ENCODE measurements around the gene UFC1.

The UFC1 gene

DNA sequence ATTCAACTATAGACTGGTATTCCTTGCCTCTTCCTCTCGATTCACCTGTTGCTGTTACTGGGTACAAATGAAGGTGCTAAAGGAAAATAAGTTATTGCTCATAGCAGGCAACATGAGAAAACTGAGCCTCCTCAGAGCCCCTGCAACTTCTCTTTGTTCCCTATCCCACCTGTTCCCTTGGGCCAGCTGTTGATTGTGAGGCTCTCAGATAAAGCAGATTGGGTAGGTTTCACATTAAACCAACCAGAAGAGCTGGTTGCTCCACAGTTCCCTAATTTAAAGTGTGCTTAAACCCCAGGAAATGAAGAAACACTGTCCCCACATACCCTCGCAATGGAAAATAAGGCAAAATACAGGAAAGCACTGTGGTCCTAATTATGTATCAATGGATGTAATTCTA is 26.1 kb upstream of the UFC1 start:
- Histone ChIP-seq H3K4me1 (ENCODE audit: insufficient read depth, low read length) (peaks cover 8% of the 10 kb centered on the region; the same call in 1 of the 2 replicates), H3K9me3 (ENCODE audit: control insufficient read depth, insufficient read depth, low read length) (no peaks in the 10 kb centered on the region), H3K36me3 (ENCODE audit: insufficient read depth, low read length) (peaks cover 28% of the 10 kb centered on the region), H3K9ac (ENCODE audit: low read depth, low read length) (no peak overlapping the region)

DNA sequence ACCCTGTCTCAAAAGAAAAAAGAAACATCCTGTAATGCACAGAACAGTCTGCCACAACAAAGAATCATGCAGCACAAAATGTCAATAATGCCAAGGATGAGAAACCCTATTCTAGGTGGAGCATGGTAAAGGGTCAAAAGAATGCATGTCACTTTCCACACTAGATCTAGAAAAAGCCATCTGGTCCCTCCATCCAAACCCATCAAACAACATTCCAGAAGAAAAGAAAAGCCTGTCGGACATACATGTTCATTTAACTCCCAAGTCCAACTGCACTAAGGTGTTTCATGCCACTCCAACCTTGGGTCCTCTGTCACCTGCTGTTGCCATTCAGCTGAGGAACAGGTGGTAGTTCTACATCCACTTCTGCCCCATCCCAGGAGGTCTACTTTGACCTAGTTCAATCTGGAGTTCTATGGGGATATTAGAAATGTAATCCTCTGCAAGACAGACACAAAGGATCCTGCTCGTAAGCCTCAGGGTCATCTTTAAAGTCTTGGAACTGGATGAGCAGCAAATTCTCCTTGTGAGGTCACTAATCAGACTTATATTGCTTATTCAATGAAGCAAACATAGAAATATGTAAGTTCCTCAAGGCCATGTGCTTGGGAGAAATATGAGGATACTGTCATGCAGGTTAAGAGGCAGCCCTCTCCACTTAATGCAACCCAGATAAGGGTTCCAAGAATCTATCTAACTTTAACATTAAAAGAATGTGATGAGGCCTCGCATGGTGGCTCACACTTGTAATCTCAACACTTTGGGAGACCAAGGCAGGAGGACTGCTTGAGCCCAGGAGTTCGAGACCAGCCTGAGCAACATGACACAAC is 25.0 kb upstream of the UFC1 start:
- Histone ChIP-seq H3K4me1 (ENCODE audit: insufficient read depth, low read length) (peaks cover 8% of the 10 kb centered on the region; the same call in 1 of the 2 replicates), H3K9me3 (ENCODE audit: control insufficient read depth, insufficient read depth, low read length) (no peaks in the 10 kb centered on the region), H3K36me3 (ENCODE audit: insufficient read depth, low read length) (peaks cover 28% of the 10 kb centered on the region), H3K9ac (ENCODE audit: low read depth, low read length) (no peak overlapping the region)

DNA sequence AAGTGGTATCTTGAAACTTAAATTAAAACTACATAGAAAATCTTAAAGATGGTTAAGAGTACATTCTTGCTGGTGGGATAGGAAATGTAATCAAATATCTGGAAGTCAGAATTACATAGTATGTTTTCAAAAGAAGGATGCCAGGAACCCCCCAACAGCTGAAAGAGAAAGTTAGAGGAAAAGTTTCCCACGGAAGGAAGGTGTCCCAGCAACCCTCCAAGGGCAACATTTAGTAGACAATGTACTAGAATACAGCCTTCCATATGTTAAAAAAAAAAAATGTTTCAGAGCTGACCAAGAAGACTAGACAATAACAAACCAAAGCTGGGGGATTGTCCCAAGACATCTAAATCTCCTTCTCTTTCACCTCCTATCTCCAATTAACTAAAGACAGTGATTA is 23.5 kb upstream of the UFC1 start:
- H3K36me3 ChIP-seq (ENCODE audit: insufficient read depth, low read length) = peaks cover 19% of the 10 kb centered on the region
- peaks cover 8% of the 10 kb centered on the region; the same call in 1 of the 2 replicates for H3K4me1 ChIP-seq (ENCODE audit: insufficient read depth, low read length)
- no peak overlapping the region for H3K9ac ChIP-seq (ENCODE audit: low read depth, low read length)
- H3K9me3 ChIP-seq (ENCODE audit: control insufficient read depth, insufficient read depth, low read length) = no peaks in the 10 kb centered on the region

DNA sequence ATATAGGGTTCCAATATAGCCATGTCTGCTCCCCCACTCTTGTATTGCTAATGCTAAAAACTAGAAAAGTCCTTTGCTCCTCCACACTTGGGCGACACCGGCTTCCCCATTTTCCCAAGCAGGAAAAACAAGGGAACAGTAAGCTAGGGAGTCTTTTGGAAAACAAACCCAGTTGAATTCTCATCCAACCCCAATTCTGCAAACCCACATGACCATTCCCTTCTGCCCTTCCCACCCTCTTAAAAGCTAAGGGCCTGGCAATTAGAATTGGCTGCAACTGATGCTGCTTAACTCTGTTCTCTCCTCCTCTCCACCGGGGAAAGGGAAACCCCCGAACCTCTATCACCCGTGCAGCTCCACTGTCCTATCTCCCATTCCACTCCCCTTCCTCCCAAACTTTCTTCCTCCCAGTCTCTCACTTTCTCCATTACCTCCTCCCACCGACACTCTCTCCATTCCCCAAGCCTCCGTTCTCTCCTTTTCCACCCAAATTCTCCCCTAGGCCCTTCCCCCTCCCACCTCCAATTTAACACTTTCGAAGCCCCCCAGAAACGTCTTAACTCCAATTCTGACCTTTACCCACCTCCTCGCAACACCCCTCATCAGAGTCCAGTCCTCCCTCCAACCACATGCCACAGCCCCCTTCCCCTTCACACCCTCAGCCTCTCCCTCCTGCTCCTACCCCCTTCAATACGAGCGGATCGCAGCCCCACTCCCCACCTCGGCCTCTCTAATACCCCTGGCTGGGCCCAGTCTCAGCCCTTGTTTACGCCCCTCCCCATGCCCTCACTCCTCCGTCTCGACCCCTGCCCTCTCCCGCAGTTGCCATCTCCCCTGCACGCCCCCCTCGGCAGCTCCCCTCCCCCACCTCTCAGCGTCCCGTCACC is 22.0 kb upstream of the UFC1 start:
- Histone ChIP-seq H3K36me3 (ENCODE audit: insufficient read depth, low read length) (peaks cover 18% of the 10 kb centered on the region), H3K9ac (ENCODE audit: low read depth, low read length) (peak overlapping the region; percentile 76), H3K9me3 (ENCODE audit: control insufficient read depth, insufficient read depth, low read length) (no peaks in the 10 kb centered on the region), H3K4me1 (ENCODE audit: insufficient read depth, low read length) (peaks cover 8% of the 10 kb centered on the region; the same call in 1 of the 2 replicates)

DNA sequence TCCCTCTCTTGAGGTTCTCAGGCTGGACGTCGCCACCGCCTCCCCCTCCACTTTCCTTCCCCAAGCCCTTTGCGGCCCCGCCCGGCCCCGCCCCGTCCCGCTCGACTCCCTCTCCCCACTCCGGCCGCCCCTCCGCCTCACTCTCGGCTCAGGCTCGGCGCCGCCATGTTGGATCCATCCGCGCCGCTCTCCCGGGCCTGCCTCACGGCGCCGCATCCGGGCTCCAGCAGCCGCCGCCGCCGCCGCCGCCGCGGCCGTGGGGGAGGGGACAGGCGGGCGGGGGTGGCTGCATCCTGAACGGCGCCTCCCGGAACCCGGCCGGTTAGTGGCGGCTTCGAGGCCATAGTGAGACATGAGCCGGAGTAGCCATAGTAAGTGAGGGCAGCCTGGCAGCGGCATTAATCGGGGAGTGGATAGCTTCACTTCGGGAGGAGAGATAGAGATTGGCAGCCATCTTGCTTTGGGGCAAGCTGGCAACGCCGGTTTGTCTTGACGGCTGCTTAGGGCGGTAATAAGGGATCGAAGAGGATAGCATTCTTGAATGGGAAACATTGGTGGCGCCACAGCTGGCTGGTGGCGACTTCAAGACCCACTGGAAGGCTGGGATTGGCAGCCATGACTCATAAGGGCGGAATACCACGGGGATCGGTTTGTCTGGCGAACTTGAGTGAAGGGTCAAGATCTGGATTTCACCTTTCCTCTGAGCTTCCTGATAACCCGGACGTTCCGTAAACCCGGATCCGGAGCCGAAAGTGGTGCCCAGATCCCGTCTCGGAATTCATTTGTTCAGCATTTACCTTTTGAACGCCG is 21.2 kb upstream of the UFC1 start, which contains the start of gene DEDD:
DEDD (minus strand) TSS at position 258 of the 810 bp plus-strand sequence. CDS start 8,205 bp downstream, outside the sequence.
- H3K9ac ChIP-seq (ENCODE audit: low read depth, low read length) = peak within 1 kb of the TSS; percentile 76
- peaks cover 8% of the 10 kb centered on the region; the same call in 1 of the 2 replicates for H3K4me1 ChIP-seq (ENCODE audit: insufficient read depth, low read length)
- H3K9me3 ChIP-seq (ENCODE audit: control insufficient read depth, insufficient read depth, low read length) = no peaks in the 10 kb centered on the region
- peaks cover 16% of the 10 kb centered on the region for H3K36me3 ChIP-seq (ENCODE audit: insufficient read depth, low read length)

DNA sequence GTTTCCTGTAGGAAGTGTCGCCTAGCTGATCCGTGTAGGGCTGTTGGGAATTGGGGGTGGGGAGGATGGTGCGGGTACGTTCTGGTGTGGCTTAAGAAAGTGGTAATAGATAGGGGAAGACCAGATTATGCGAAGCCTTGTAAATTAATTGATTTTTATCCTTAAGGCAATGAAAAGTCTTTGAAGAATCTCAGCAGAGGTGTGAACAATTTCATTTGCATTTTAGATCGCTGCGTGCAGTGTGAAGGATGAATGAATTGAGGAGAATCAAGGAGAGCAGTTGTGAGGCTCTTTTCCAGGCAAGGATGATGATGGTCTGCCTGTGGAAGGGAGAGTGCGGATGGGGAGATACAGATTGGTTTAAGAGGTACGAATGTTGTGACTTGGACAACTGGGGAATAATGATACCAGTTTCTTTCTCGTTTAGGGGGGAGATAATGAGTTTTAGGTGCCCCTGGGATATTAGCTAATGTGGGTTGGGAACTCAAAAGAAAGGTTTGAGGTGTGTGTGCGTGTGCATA is 20.5 kb upstream of the UFC1 start:
- peaks cover 11% of the 10 kb centered on the region; the same call in 1 of the 2 replicates for H3K36me3 ChIP-seq (ENCODE audit: insufficient read depth, low read length)
- H3K9me3 ChIP-seq (ENCODE audit: control insufficient read depth, insufficient read depth, low read length) = no peaks in the 10 kb centered on the region
- peak overlapping the region; percentile 76 for H3K9ac ChIP-seq (ENCODE audit: low read depth, low read length)
- H3K4me1 ChIP-seq (ENCODE audit: insufficient read depth, low read length) = peaks cover 8% of the 10 kb centered on the region; the same call in 1 of the 2 replicates

DNA sequence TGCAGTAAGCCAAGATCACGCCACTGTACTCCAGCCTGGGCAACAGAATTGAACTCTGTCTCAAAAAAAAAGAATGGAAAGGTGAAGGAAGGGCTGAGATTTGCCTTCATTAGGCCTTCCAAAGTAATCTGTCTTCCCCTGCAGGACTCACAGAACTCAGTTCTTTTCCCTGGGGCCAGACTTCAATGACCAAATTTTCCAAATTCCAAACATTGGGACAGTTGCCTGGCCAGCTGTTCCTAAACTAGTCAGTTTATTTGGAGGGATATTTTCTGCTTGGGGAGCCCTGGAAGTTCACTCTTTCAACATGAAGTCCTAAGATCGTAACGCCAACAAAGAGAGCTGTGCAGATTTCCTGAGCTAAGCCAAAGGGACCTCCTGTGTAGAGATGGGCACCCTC is 15.9 kb upstream of the UFC1 start:
- H3K36me3 ChIP-seq (ENCODE audit: insufficient read depth, low read length) = no peaks in the 10 kb centered on the region
- no peaks in the 10 kb centered on the region for H3K4me1 ChIP-seq (ENCODE audit: insufficient read depth, low read length)
- H3K9me3 ChIP-seq (ENCODE audit: control insufficient read depth, insufficient read depth, low read length) = no peaks in the 10 kb centered on the region
- no peak overlapping the region for H3K9ac ChIP-seq (ENCODE audit: low read depth, low read length)

DNA sequence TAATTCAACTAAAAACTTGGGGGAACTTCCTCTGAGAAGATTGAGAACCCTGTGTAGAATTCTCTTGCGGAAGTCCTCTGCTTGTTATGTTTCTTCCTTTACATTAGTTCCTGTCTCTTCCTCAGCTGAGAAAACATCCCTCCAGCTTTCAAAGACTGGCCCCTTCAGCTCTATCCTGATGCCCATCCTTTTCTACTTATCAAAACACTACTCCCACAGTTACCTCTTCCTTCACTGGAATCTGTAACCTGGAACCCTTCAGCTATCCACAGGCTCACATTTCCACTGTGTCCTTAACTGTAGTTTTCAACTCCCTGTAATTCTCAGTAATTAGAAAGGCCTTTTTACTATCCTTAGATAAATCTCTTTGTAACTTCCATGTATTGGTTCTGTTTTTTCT is 15.3 kb upstream of the UFC1 start:
- Histone ChIP-seq H3K9ac (ENCODE audit: low read depth, low read length) (no peak overlapping the region), H3K36me3 (ENCODE audit: insufficient read depth, low read length) (no peaks in the 10 kb centered on the region), H3K9me3 (ENCODE audit: control insufficient read depth, insufficient read depth, low read length) (no peaks in the 10 kb centered on the region), H3K4me1 (ENCODE audit: insufficient read depth, low read length) (no peaks in the 10 kb centered on the region)

DNA sequence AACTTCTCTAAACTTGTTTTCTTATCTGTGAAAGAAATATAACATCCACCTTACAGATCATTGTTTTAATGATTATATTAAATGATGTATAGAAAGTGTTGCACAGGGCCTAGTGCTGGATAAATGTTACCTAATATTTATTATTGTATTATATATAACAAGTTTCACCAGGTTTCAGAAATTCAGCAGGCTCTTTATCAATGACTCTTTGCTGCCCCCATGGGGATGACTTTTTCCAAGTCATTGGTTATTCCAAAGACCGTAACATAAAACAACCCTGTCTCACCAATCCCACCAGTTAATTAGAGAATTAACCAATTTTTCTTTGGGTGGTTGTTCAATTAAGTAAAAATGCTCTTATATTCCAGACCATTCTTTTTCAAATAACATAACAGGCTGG is 14.0 kb upstream of the UFC1 start:
- Histone ChIP-seq H3K4me1 (ENCODE audit: insufficient read depth, low read length) (no peaks in the 10 kb centered on the region), H3K36me3 (ENCODE audit: insufficient read depth, low read length) (no peaks in the 10 kb centered on the region), H3K9me3 (ENCODE audit: control insufficient read depth, insufficient read depth, low read length) (no peaks in the 10 kb centered on the region), H3K9ac (ENCODE audit: low read depth, low read length) (no peak overlapping the region)

DNA sequence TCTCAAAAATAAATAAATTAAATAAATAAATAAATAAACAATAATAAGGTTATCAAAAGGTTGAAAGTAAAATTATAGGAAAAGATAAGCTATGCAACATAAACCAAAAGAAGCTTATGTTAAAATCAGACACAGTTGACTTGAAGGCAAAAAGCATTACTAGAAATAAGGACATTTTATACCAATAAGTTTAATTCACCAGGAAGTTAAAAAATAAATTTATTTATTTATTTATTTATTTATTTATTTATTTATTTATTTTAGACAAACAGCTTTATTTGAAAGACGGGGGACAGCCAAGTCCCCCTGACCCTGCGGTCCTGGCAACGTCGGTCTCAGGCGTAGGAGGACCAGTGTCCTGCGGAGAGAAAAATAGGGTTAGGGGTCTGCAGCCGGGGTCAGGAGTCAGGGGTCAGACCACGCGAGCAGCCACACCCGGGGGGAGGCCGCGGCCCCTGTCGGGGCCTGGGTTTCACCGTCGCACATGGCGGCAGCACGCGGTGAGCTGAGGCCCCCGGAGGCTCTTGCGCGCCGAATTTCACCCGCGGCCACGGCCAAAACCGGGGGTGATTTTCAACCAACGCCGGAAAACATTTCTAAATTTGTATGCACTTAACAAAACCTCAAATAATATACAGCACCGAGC is 12.9 kb upstream of the UFC1 start:
- no peak overlapping the region for H3K9ac ChIP-seq (ENCODE audit: low read depth, low read length)
- H3K36me3 ChIP-seq (ENCODE audit: insufficient read depth, low read length) = no peaks in the 10 kb centered on the region
- H3K9me3 ChIP-seq (ENCODE audit: control insufficient read depth, insufficient read depth, low read length) = no peaks in the 10 kb centered on the region
- H3K4me1 ChIP-seq (ENCODE audit: insufficient read depth, low read length) = no peaks in the 10 kb centered on the region

DNA sequence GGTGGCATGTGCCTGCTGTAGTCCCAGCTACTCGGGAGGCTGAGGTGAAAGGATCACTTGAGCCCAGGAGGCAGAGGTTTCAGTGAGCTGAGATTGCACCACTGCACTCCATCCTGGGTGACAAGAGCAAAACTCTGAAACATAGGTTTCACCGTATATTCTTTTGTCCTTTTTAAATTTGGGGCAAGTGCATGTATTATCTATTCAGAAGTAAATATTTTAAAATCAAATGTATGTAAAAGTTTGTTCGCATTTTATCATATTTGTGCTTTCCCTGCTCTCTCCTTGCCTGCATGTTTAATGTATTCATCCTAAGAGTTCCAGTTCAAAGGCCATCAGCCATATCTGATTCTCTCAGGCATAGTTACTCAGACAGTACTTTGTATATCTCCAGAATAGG is 7.9 kb upstream of the UFC1 start:
- no peaks in the 10 kb centered on the region for H3K36me3 ChIP-seq (ENCODE audit: insufficient read depth, low read length)
- no peaks in the 10 kb centered on the region for H3K4me1 ChIP-seq (ENCODE audit: insufficient read depth, low read length)
- no peak overlapping the region for H3K9ac ChIP-seq (ENCODE audit: low read depth, low read length)
- no peaks in the 10 kb centered on the region for H3K9me3 ChIP-seq (ENCODE audit: control insufficient read depth, insufficient read depth, low read length)

DNA sequence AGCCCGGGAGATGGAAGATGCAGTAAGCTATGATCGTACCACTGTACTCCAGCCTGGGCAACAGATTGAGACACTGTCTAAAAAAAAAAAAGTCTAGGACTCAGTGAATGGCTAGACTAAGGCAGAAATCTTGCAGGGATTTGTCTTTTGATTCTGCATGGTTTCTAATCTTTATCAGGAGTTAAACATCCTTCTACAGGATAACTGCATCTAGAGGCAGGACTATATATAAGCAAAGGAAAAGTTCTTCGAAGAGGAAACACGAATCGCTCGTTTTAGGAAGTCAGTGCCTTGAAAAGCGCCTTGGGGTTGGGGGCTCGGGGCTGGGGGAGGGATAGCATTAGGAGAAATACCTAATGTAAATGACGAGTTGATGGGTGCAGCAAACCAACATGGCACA is 602 bp upstream of the UFC1 start:
- Histone ChIP-seq H3K9ac (ENCODE audit: low read depth, low read length) (peak overlapping the region; percentile 89; the same call in 1 of the 2 replicates), H3K36me3 (ENCODE audit: insufficient read depth, low read length) (no peaks in the 10 kb centered on the region), H3K9me3 (ENCODE audit: control insufficient read depth, insufficient read depth, low read length) (no peaks in the 10 kb centered on the region), H3K4me1 (ENCODE audit: insufficient read depth, low read length) (no peaks in the 10 kb centered on the region)

DNA sequence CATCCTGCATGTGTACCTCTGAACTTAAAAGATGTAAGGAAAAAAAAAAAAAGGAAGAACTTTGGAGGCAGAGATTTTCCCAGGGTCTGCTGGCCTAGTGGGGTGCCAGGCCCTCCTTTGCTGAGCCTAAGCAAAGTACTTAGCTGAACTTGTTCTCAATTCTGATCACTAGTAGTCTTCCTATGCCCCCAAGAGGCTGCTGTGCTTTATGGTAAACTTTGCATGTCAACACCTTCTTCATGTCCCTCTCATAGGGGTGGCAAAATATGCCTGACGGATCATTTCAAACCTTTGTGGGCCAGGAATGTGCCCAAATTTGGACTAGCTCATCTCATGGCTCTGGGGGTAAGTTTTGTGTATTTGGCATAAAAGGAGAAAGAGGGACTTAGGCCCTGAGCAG is 4.1 kb downstream of the UFC1 start:
- Histone ChIP-seq H3K4me1 (ENCODE audit: insufficient read depth, low read length) (no peaks in the 10 kb centered on the region), H3K9ac (ENCODE audit: low read depth, low read length) (no peak overlapping the region), H3K9me3 (ENCODE audit: control insufficient read depth, insufficient read depth, low read length) (no peaks in the 10 kb centered on the region), H3K36me3 (ENCODE audit: insufficient read depth, low read length) (no peaks in the 10 kb centered on the region)
